GM12878 (cell line): ENCODE data around the gene ITGB2. TPM values are rescaled to one million over a fixed set of nuclear protein-coding genes. Genes with fewer than 3 reads are reported as not detected.

ENCODE experiments used
- ATAC-seq: fragments of 200-7000 bp; cut with Tn5 transposase; 3 replicates; pipeline ENCODE4 v1.9.1; 2020; ENCODE audit warnings: mild to moderate bottlenecking, moderate library complexity
- BruUV-seq: library from RNA; stranded (reverse); fragments of 400-500 nt; replicated peaks from 2 replicates; lab custom pipeline; 2021; lab: Mats Ljungman, UMichigan
- CTCF ChIA-PET: fragments of 300-600 bp; sonication (Branson Sonifier 250); formaldehyde crosslinking; extraction: SDS; loops from one replicate; lab custom pipeline; 2021; ENCODE audit warnings: inconsistent platforms; lab: Yijun Ruan, JAX
- POLR2A ChIA-PET: fragments of 350-600 bp; formaldehyde crosslinking; extraction: SDS; loops from one replicate; lab custom pipeline; 2021; ENCODE audit warnings: inconsistent platforms; lab: Charles Lee
- RAD21 ChIA-PET: fragments of 300-600 bp; sonication (Branson Sonifier 250); formaldehyde crosslinking; loops from one replicate; lab custom pipeline; 2023; ENCODE audit warnings: antibody characterized with exemption; ENCODE audit not compliant: unreplicated experiment; lab: Charles Lee
- SMC1A ChIA-PET: fragments of 300-600 bp; sonication (Branson Sonifier 250); formaldehyde crosslinking; loops from one replicate; lab custom pipeline; 2023; ENCODE audit not compliant: unreplicated experiment, uncharacterized antibody; lab: Charles Lee
- DNase-seq: peaks from one replicate; pipeline ENCODE4 v3.0.0-alpha.2; 2011; ENCODE audit warnings: low read depth, low spot score
- FAIRE-seq: peaks from 3 replicates; lab custom pipeline; 2011; peaks lifted over from hg19 to GRCh38; lab: Jason Lieb, UNC
- H2AFZ ChIP-seq: 2 replicates; pipeline ENCODE4 v1.6.0; 2011; ENCODE audit warnings: low read depth, low read length, control low read depth; ENCODE audit not compliant: control insufficient read depth
- H3K27ac ChIP-seq: 2 replicates; pipeline ENCODE4 v1.5.1; 2011; ENCODE audit warnings: control low read depth; ENCODE audit not compliant: control insufficient read depth, insufficient read depth
- H3K27me3 ChIP-seq, 2 experiments: replicated peaks in 1 of 2; 2 replicates each; pipeline versions ENCODE4 v1.6.0 to v1.6.1; 2011; ENCODE audit warnings: low read length in 1 of 2; ENCODE audit not compliant: control insufficient read depth in 2 of 2, insufficient read depth in 2 of 2
- H3K36me3 ChIP-seq, 2 experiments: 2 replicates each; pipeline ENCODE4 v1.5.1; 2011; ENCODE audit warnings: low read length in 1 of 2; ENCODE audit not compliant: control insufficient read depth in 2 of 2, insufficient read depth in 2 of 2
- H3K4me1 ChIP-seq: 2 replicates; pipeline ENCODE4 v1.6.1; 2011; ENCODE audit warnings: mild to moderate bottlenecking, low read length, moderate library complexity, mixed read lengths; ENCODE audit not compliant: control insufficient read depth, insufficient read depth
- H3K4me2 ChIP-seq: 2 replicates; pipeline ENCODE4 v1.6.0; 2011; ENCODE audit warnings: control low read depth; ENCODE audit not compliant: control insufficient read depth, insufficient read depth
- H3K4me3 ChIP-seq: fragments of 200-600 bp; sonication (generic); 2 replicates; pipeline ENCODE4 v1.5.1; 2016
- H3K79me2 ChIP-seq: 2 replicates; pipeline ENCODE4 v1.6.0; 2011; ENCODE audit warnings: low read length; ENCODE audit not compliant: control insufficient read depth, insufficient read depth
- H3K9ac ChIP-seq: 2 replicates; pipeline ENCODE4 v1.8.0; 2011; ENCODE audit warnings: low read length, control low read depth, mixed read lengths; ENCODE audit not compliant: control insufficient read depth, insufficient read depth
- H3K9me3 ChIP-seq: replicated peaks from 3 replicates; pipeline ENCODE4 v1.5.1; 2011; ENCODE audit warnings: mild to moderate bottlenecking, low read length; ENCODE audit not compliant: control insufficient read depth, insufficient read depth
- H4K20me1 ChIP-seq: 2 replicates; pipeline ENCODE4 v1.6.0; 2011; ENCODE audit not compliant: control insufficient read depth, insufficient read depth
- BHLHE40 ChIP-seq, 2 experiments: fragments of 450-650 bp in 1 of 2; IDR thresholded peaks; 2 replicates each; pipeline ENCODE4 v1.6.1; 2011 to 2017; ENCODE audit warnings: low read depth in 2 of 2, borderline replicate concordance in 1 of 2, improper control_type of control experiment in 1 of 2, low read length in 1 of 2, mild to moderate bottlenecking in 1 of 2
- IKZF1 ChIP-seq: fragments of 450-650 bp; conservative IDR thresholded peaks from 2 replicates; pipeline ENCODE4 v1.6.1; 2017; ENCODE audit warnings: antibody characterized with exemption, mild to moderate bottlenecking
- IKZF2 ChIP-seq, 2 experiments: fragments of 450-650 bp; IDR thresholded peaks; 2 replicates each; pipeline ENCODE4 v1.6.1; 2017; ENCODE audit warnings: mild to moderate bottlenecking in 2 of 2, moderate library complexity in 2 of 2
- MLLT1 ChIP-seq: fragments of 450-650 bp; IDR thresholded peaks from 2 replicates; pipeline ENCODE4 v1.6.1; 2016; ENCODE audit warnings: mild to moderate bottlenecking
- POLR2A ChIP-seq: IDR thresholded peaks from 2 replicates; pipeline ENCODE4 v1.6.1; 2011; ENCODE audit warnings: low read depth, mild to moderate bottlenecking, low read length
- RELB ChIP-seq: fragments of 450-650 bp; IDR thresholded peaks from 2 replicates; pipeline ENCODE4 v1.6.1; 2017; ENCODE audit warnings: low read depth, mild to moderate bottlenecking, moderate library complexity
- SMAD5 ChIP-seq: IDR thresholded peaks from 2 replicates; pipeline ENCODE4 v1.6.1; 2016; ENCODE audit warnings: antibody characterized with exemption, low read depth
- WGBS: methylation state at CpG from one replicate; pipeline ENCODE4 v1.1.6; 2016; ENCODE audit warnings: low lambda C conversion rate; ENCODE audit not compliant: insufficient replicate concordance, insufficient coverage; ENCODE audit errors: missing lambda C conversion rate; 5-methylcytosine and 5-hydroxymethylcytosine counted together
- in situ Hi-C: fragments of 300-500 bp; cut with MboI; formaldehyde crosslinking; loops from 9 replicates; pipeline ENCODE4 v1.14.3; 2018; ENCODE audit warnings: mixed read lengths
- intact Hi-C: fragments of 100-400 bp; cut with micrococcal nuclease; formaldehyde crosslinking; loops from one replicate; pipeline ENCODE4 v1.14.2; 2022; ENCODE audit not compliant: unreplicated experiment
- polyA plus RNA-seq, 11 experiments: library from polyadenylated mRNA; depleted of rRNA in 4 of 11; unstranded in 6 of 11; stranded (reverse) in 5 of 11; fragments of >200 nt; fragmentation: Nextera tagmentation in 4 of 11; fragmentation: Illumina TruSeq in 1 of 11; extraction: Ambion mirVana in 4 of 11; extraction: Trizol in 1 of 11; gene quantifications; 1 replicate in 1 of 11; 2 replicates in 10 of 11; pipeline versions ENCODE4 v1.2.1 to v1.2.3, GENCODE V29; 2011 to 2016; ENCODE audit warnings: inconsistent platforms in 2 of 11, missing spikeins in 2 of 11, low read depth in 1 of 11
- total RNA-seq, 4 experiments: library from RNA; depleted of rRNA in 3 of 4; stranded (reverse); fragments of >200 nt in 3 of 4; fragmentation: Illumina TruSeq in 1 of 4; extraction: Trizol in 1 of 4; gene quantifications; 2 replicates each; pipeline versions ENCODE4 v1.2.1 to v1.2.3, GENCODE V29; 2013 to 2021
- TF ChIP-seq, protein P1 (sequence below): fragments of 450-650 bp; conservative IDR thresholded peaks from 2 replicates; pipeline ENCODE4 v1.6.1; 2017; ENCODE audit warnings: mild to moderate bottlenecking, moderate library complexity
- TF ChIP-seq, protein P2 (sequence below): IDR thresholded peaks from 2 replicates; pipeline ENCODE4 v1.6.1; 2012; ENCODE audit warnings: improper control_type of control experiment, low read depth, low read length; ENCODE audit not compliant: insufficient replicate concordance

The ITGB2 gene
- total and polyA plus RNA-seq, 10 of the 15 experiments (the other 5 are each of a cell fraction or from before 2014, with no cell fraction given), result 8.0 to 172 (median 58.9) TPM

DNA sequence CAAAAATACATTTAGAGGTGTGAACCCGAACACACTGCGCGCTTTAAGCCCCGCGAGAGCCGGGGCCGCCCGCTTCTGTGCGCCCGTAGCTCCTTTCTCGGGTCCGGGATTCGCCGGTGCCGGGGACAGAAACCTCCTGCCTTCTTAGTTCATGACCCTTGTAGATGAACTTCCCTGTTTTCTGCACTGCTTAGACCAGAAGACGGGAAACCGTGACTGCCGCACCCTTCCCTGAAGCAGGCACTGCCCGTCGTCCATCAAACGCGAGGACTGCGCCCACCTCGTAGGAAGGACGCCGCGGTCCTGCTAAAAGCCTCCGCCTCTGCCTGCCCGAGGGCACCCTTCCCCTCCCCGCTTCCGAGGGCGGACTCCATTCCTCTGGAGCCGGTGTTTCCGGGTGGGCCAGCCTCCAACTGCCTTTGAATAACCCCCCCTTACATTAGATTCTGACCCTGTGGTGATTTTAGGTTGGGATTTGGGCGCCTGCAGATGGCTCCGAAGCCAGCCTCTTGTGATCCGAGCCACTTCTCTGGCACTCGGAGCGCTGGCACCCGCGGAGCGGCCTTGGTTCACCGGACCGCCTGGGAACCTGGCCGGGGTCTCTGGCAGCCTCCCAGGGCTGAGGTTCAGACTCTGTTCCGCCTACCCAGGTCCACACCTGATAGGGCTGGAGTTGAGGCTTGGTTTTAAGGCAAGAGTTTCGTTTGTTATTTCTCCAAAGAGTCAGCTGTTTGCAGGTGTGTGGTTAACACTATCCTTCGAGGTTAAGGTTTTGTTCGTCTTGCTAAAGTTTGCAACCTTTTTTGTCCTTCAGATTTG lies 46.0 kb downstream of the ITGB2 start:
- ChIA-PET CTCF (interaction anchor here (0.6 to 7.4 kb wide), 16 partner anchors 9 to 266 kb away, joined by 3 to 67 read pairs (median 4); partner anchors contain the start of genes SUMO3 and UBE2G2), POLR2A (interaction anchor here (1.3 to 4.3 kb wide), 8 partner anchors 9 to 413 kb away, joined by 3 to 59 read pairs (median 4); partner anchors contain the start of genes POFUT2 and UBE2G2), RAD21 (interaction anchor here (0.6 to 4.0 kb wide), 10 partner anchors 18 to 251 kb away, joined by 3 to 28 read pairs (median 7); partner anchors contain the start of gene UBE2G2), SMC1A (interaction anchor here (0.7 to 4.7 kb wide), 13 partner anchors 8 to 231 kb away, joined by 3 to 31 read pairs (median 4); partner anchors contain the start of genes ITGB2 and UBE2G2)
- H3K4me3 ChIP-seq, result peak overlapping the region; percentile 77
- FAIRE-seq, result peak; percentile 47
- ATAC-seq, result peak; percentile 41
- TF ChIP-seq SMAD5 (no peak), RELB (0 out of 2 replicates have a peak, but pooled peaks have one; percentile 20), IKZF1 (peak; percentile 38), POLR2A (peak; percentile 52), IKZF2 (IDR thresholded peaks at IDR 0.05) (0 out of 4 replicates have a peak, but pooled peaks of 1 of the 2 experiments have one; percentile 8), BHLHE40 (IDR thresholded peaks at IDR 0.05; ENCODE audit: borderline replicate concordance in 1 of 2, low read depth in 2 of 2, low read length in 1 of 2) (0 out of 4 replicates have a peak, but pooled peaks of 1 of the 2 experiments have one; percentile 23), MLLT1 (peak; percentile 15; the same call in 1 of the 2 replicates)
- TF ChIP-seq, protein P1, sequence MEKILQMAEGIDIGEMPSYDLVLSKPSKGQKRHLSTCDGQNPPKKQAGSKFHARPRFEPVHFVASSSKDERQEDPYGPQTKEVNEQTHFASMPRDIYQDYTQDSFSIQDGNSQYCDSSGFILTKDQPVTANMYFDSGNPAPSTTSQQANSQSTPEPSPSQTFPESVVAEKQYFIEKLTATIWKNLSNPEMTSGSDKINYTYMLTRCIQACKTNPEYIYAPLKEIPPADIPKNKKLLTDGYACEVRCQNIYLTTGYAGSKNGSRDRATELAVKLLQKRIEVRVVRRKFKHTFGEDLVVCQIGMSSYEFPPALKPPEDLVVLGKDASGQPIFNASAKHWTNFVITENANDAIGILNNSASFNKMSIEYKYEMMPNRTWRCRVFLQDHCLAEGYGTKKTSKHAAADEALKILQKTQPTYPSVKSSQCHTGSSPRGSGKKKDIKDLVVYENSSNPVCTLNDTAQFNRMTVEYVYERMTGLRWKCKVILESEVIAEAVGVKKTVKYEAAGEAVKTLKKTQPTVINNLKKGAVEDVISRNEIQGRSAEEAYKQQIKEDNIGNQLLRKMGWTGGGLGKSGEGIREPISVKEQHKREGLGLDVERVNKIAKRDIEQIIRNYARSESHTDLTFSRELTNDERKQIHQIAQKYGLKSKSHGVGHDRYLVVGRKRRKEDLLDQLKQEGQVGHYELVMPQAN, result 0 out of 2 replicates have a peak, but pooled peaks have one; percentile 1
- TF ChIP-seq, protein P2, sequence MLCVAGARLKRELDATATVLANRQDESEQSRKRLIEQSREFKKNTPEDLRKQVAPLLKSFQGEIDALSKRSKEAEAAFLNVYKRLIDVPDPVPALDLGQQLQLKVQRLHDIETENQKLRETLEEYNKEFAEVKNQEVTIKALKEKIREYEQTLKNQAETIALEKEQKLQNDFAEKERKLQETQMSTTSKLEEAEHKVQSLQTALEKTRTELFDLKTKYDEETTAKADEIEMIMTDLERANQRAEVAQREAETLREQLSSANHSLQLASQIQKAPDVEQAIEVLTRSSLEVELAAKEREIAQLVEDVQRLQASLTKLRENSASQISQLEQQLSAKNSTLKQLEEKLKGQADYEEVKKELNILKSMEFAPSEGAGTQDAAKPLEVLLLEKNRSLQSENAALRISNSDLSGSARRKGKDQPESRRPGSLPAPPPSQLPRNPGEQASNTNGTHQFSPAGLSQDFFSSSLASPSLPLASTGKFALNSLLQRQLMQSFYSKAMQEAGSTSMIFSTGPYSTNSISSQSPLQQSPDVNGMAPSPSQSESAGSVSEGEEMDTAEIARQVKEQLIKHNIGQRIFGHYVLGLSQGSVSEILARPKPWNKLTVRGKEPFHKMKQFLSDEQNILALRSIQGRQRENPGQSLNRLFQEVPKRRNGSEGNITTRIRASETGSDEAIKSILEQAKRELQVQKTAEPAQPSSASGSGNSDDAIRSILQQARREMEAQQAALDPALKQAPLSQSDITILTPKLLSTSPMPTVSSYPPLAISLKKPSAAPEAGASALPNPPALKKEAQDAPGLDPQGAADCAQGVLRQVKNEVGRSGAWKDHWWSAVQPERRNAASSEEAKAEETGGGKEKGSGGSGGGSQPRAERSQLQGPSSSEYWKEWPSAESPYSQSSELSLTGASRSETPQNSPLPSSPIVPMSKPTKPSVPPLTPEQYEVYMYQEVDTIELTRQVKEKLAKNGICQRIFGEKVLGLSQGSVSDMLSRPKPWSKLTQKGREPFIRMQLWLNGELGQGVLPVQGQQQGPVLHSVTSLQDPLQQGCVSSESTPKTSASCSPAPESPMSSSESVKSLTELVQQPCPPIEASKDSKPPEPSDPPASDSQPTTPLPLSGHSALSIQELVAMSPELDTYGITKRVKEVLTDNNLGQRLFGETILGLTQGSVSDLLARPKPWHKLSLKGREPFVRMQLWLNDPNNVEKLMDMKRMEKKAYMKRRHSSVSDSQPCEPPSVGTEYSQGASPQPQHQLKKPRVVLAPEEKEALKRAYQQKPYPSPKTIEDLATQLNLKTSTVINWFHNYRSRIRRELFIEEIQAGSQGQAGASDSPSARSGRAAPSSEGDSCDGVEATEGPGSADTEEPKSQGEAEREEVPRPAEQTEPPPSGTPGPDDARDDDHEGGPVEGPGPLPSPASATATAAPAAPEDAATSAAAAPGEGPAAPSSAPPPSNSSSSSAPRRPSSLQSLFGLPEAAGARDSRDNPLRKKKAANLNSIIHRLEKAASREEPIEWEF, result no peak
- H3K79me2 ChIP-seq, result peaks cover 35% of the 10 kb centered on the region
- peak overlapping the region; percentile 64 for H3K4me2 ChIP-seq
- peak overlapping the region; percentile 92 for H3K9ac ChIP-seq
- no TSS peak for BruUV-seq
- peaks cover 21% of the 10 kb centered on the region for H3K4me1 ChIP-seq
- no peaks in the 10 kb centered on the region for H3K36me3 ChIP-seq
- no peak for DNase-seq
- intact Hi-C loops (loop anchor here (2.0 to 5.0 kb wide), 3 partner anchors 56 to 72 kb away; partner anchors contain the start of genes SUMO3 and UBE2G2), in situ Hi-C loops (no loop called here)
- H2AFZ ChIP-seq, result peak overlapping the region; percentile 73
- H3K9me3 ChIP-seq, result no peaks in the 10 kb centered on the region
- H3K27ac ChIP-seq, result peak overlapping the region; percentile 67
- no peaks in the 10 kb centered on the region for H3K27me3 ChIP-seq
- peaks cover 8% of the 10 kb centered on the region for H4K20me1 ChIP-seq
- 1% methylated on average over 49 of the region's 49 CpGs for WGBS
